Lung (tissue), 12 donors: ENCODE data around the gene STK33. TPM values are rescaled to one million over a fixed set of nuclear protein-coding genes. Genes with fewer than 3 reads are reported as not detected.

ENCODE experiments used
- ATAC-seq: fragments of 200-7000 bp; cut with Tn5 transposase; one replicate; pipeline ENCODE4 v1.9.1; 2020; ENCODE audit warnings: moderate number of reproducible peaks; ENCODE audit not compliant: insufficient read depth, low FRiP score
- DNase-seq, 3 donors: peaks; one replicate each; pipeline ENCODE4 v3.0.0-alpha.2; 2013 to 2017
- H3K27ac ChIP-seq, 2 donors: one replicate each; pipeline ENCODE4 v1.5.1; 2013; ENCODE audit warnings: mild to moderate bottlenecking in 2 of 2, moderate library complexity in 2 of 2, control low read depth in 1 of 2, inconsistent platforms in 1 of 2, low read depth in 1 of 2, low read length in 1 of 2
- H3K27me3 ChIP-seq, 3 donors: one replicate each; pipeline ENCODE4 v1.5.1; 2013; ENCODE audit warnings: low read length in 2 of 3; ENCODE audit not compliant: control insufficient read depth in 3 of 3, insufficient read depth in 3 of 3
- H3K36me3 ChIP-seq, 4 donors: one replicate each; pipeline ENCODE4 v1.5.1; 2013; ENCODE audit warnings: low read length in 4 of 4, mild to moderate bottlenecking in 1 of 4, moderate library complexity in 1 of 4; ENCODE audit not compliant: control insufficient read depth in 4 of 4, insufficient read depth in 4 of 4
- H3K4me1 ChIP-seq, 5 donors: one replicate each; pipeline ENCODE4 v1.5.1; 2013; ENCODE audit warnings: low read length in 5 of 5, mild to moderate bottlenecking in 2 of 5, moderate library complexity in 1 of 5; ENCODE audit not compliant: control insufficient read depth in 5 of 5, insufficient read depth in 5 of 5
- H3K4me3 ChIP-seq: one replicate; pipeline ENCODE4 v1.5.1; 2013; ENCODE audit warnings: mild to moderate bottlenecking, control low read depth, moderate library complexity
- H3K9ac ChIP-seq, 2 donors: one replicate each; pipeline ENCODE4 v1.5.1; 2013; ENCODE audit warnings: low read length in 2 of 2, control low read depth in 1 of 2; ENCODE audit not compliant: insufficient read depth in 1 of 2
- H3K9me3 ChIP-seq, 4 donors: one replicate each; pipeline ENCODE4 v1.5.1; 2013; ENCODE audit warnings: low read length in 3 of 4, mild to moderate bottlenecking in 1 of 4, moderate library complexity in 1 of 4; ENCODE audit not compliant: control insufficient read depth in 4 of 4, insufficient read depth in 3 of 4
- CTCF ChIP-seq: IDR thresholded peaks from 2 replicates; pipeline ENCODE4 v1.5.1; 2012; ENCODE audit warnings: mild to moderate bottlenecking; ENCODE audit errors: control extremely low read depth, extremely low read depth
- WGBS, 2 donors: extraction: QIAGEN DNeasy Blood & Tissue Kit; methylation state at CpG; one replicate each; pipeline ENCODE4 v1.1.7; 2013; 5-methylcytosine and 5-hydroxymethylcytosine counted together
- polyA plus RNA-seq, 2 donors: library from polyadenylated mRNA; stranded (reverse); fragments of 200-250 nt; gene quantifications; one replicate each; pipeline ENCODE4 v1.2.1, GENCODE V29; 2013
- total RNA-seq, 2 donors: library from RNA; depleted of rRNA in 1 of 2; stranded (reverse); fragments of >200 nt in 1 of 2; gene quantifications; one replicate each; pipeline ENCODE4 v1.2.1, GENCODE V29; 2014 to 2021
- donor health status: control.
- donor health status: control.
- donor health status: Bipolar disorder and iron deficiency.
- donor health status: healthy.
- donor health status: DM: yes; HTN: yes; CAD: no.

STK33 gene
- total and polyA plus RNA-seq, 4 donors, result 9.5 to 36.5 (median 20.4) TPM

- H3K27ac ChIP-seq, result no peak overlapping the region
- no peak overlapping the region for H3K4me3 ChIP-seq
- 93 to 95% methylated on average over 5 of the region's 5 CpGs for WGBS, 2 donors
- no peak overlapping the region for H3K9ac ChIP-seq
- no peak for ATAC-seq
- no peaks in the 10 kb centered on the region for H3K9me3 ChIP-seq
- no peaks in the 10 kb centered on the region for H3K27me3 ChIP-seq
- H3K4me1 ChIP-seq, result peaks cover 0 to 46% (median 15%) of the 10 kb centered on the region in 5 donors
- DNase-seq, result no peak
- no peak for TF ChIP-seq CTCF
- H3K36me3 ChIP-seq, result no peaks in the 10 kb centered on the region
Observed at GRCh38 chr11:8387693-8388092, 206.3 kb downstream of the STK33 start.

GRCh38 chr11:8387141-8387540 is 206.9 kb downstream of the STK33 start:
- Histone ChIP-seq H3K36me3 (no peaks in the 10 kb centered on the region), H3K27ac (no peak overlapping the region), H3K9ac (no peak overlapping the region), H3K9me3 (no peaks in the 10 kb centered on the region), H3K4me1 (peaks cover 0 to 41% (median 15%) of the 10 kb centered on the region in 5 donors), H3K4me3 (no peak overlapping the region), H3K27me3 (no peaks in the 10 kb centered on the region)
- ATAC-seq (no peak), DNase-seq (no peak)
- TF ChIP-seq CTCF, result no peak
- 90 to 91% methylated on average over 7 of the region's 7 CpGs for WGBS, 2 donors

- no peak for ATAC-seq
Observed at GRCh38 chr11:8386134-8386864, 207.7 kb downstream of the STK33 start.

More at GRCh38 chr11:8386134-8386864, 207.7 kb downstream of the STK33 start:
- Histone ChIP-seq H3K9me3 (no peaks in the 10 kb centered on the region), H3K4me3 (no peak overlapping the region), H3K27me3 (no peaks in the 10 kb centered on the region), H3K4me1 (peaks cover 0 to 34% (median 15%) of the 10 kb centered on the region in 5 donors), H3K27ac (no peak overlapping the region), H3K36me3 (no peaks in the 10 kb centered on the region), H3K9ac (no peak overlapping the region)
- no peak for TF ChIP-seq CTCF
- no peak for DNase-seq
- 91 to 95% methylated on average over 12 of the region's 12 CpGs for whole genome bisulfite sequencing, 2 donors
